ENCODE data around the gene RAD51AP1.
A peak's percentile ranks its signal among the peaks of the same experiment; 100 is the strongest.

The RAD51AP1 gene

DNA sequence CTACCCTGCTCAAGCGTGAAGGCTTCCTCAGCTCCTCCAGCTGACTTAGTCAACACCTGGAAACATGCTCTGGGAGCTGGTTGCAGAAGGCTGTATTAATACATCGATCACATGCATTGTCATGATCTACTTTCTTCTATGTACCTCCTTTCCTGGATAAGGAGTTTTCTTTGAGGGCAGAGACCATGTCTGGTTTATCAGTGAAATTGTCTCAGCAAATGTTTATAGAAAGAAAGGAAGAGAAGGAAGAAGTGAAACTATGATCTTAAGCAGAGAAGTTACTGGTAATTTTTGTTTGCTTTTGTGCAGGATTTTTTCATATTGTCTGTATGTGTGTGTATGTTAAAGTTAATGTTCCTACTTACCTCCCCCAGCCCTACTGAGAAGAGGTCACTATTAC is 27.8 kb downstream of the RAD51AP1 start:
- peak overlapping the region; percentile 84 for H3K4me2 ChIP-seq (ENCODE audit: low read length)

GRCh38 chr12:4567073-4567881 is 28.6 kb downstream of the RAD51AP1 start:
- H3K4me1 ChIP-seq (ENCODE audit: low read length), result peaks cover 50% of the 10 kb centered on the region
- no peak overlapping the region for H2AFZ ChIP-seq (ENCODE audit: low read depth, low read length)
- peaks cover 5% of the 10 kb centered on the region for H3K36me3 ChIP-seq (replicated peaks; ENCODE audit: low read depth, low read length)
- H3K9me3 ChIP-seq (ENCODE audit: insufficient read depth, low read length), result no peaks in the 10 kb centered on the region
- peak overlapping the region; percentile 98 for H3K27ac ChIP-seq (ENCODE audit: low read length)
- TF ChIP-seq EZH2phosphoT487 (IDR thresholded peaks at IDR 0.05; ENCODE audit: low read depth), result no peak
- TF ChIP-seq CTCF (IDR thresholded peaks at IDR 0.05; ENCODE audit: low read depth, low read length), result no peak
- peak overlapping the region; percentile 68 for H3K9ac ChIP-seq (ENCODE audit: low read length)
- H3K79me2 ChIP-seq (ENCODE audit: low read length), result no peaks in the 10 kb centered on the region
- H3K4me3 ChIP-seq (ENCODE audit: low read length), result peak overlapping the region; percentile 59
- peak overlapping the region; percentile 84 for H3K4me2 ChIP-seq (ENCODE audit: low read length)
- H3K27me3 ChIP-seq (ENCODE audit: low read depth, low read length), result no peaks in the 10 kb centered on the region
- no peaks in the 10 kb centered on the region for H4K20me1 ChIP-seq (ENCODE audit: insufficient read depth, low read length)

More for the DNA sequence above, 27.8 kb downstream of the RAD51AP1 start:
- peak overlapping the region; percentile 98 for H3K27ac ChIP-seq (ENCODE audit: low read length)
- peaks cover 5% of the 10 kb centered on the region for H3K36me3 ChIP-seq (replicated peaks; ENCODE audit: low read depth, low read length)
- TF ChIP-seq CTCF (IDR thresholded peaks at IDR 0.05; ENCODE audit: low read depth, low read length), result no peak
- no peak for TF ChIP-seq EZH2phosphoT487 (IDR thresholded peaks at IDR 0.05; ENCODE audit: low read depth)
- no peaks in the 10 kb centered on the region for H3K27me3 ChIP-seq (ENCODE audit: low read depth, low read length)
- H3K9me3 ChIP-seq (ENCODE audit: insufficient read depth, low read length), result no peaks in the 10 kb centered on the region
- H3K4me1 ChIP-seq (ENCODE audit: low read length), result peaks cover 50% of the 10 kb centered on the region
- peak overlapping the region; percentile 59 for H3K4me3 ChIP-seq (ENCODE audit: low read length)
- no peaks in the 10 kb centered on the region for H3K79me2 ChIP-seq (ENCODE audit: low read length)
- no peak overlapping the region for H2AFZ ChIP-seq (ENCODE audit: low read depth, low read length)
- peak overlapping the region; percentile 45 for H3K9ac ChIP-seq (ENCODE audit: low read length)
- H4K20me1 ChIP-seq (ENCODE audit: insufficient read depth, low read length), result no peaks in the 10 kb centered on the region

GRCh38 chr12:4569261-4569660 is 30.6 kb downstream of the RAD51AP1 start:
- peaks cover 45% of the 10 kb centered on the region for H3K4me1 ChIP-seq (ENCODE audit: low read length)
- H3K27ac ChIP-seq (ENCODE audit: low read length), result no peak overlapping the region
- no peaks in the 10 kb centered on the region for H3K27me3 ChIP-seq (ENCODE audit: low read depth, low read length)
- H3K4me3 ChIP-seq (ENCODE audit: low read length), result no peak overlapping the region
- TF ChIP-seq CTCF (IDR thresholded peaks at IDR 0.05; ENCODE audit: low read depth, low read length) (no peak), EZH2phosphoT487 (IDR thresholded peaks at IDR 0.05; ENCODE audit: low read depth) (no peak)
- H3K9ac ChIP-seq (ENCODE audit: low read length), result no peak overlapping the region
- no peaks in the 10 kb centered on the region for H4K20me1 ChIP-seq (ENCODE audit: insufficient read depth, low read length)
- no peak overlapping the region for H2AFZ ChIP-seq (ENCODE audit: low read depth, low read length)
- no peak overlapping the region for H3K4me2 ChIP-seq (ENCODE audit: low read length)
- no peaks in the 10 kb centered on the region for H3K36me3 ChIP-seq (replicated peaks; ENCODE audit: low read depth, low read length)
- H3K79me2 ChIP-seq (ENCODE audit: low read length), result no peaks in the 10 kb centered on the region
- no peaks in the 10 kb centered on the region for H3K9me3 ChIP-seq (ENCODE audit: insufficient read depth, low read length)

DNA sequence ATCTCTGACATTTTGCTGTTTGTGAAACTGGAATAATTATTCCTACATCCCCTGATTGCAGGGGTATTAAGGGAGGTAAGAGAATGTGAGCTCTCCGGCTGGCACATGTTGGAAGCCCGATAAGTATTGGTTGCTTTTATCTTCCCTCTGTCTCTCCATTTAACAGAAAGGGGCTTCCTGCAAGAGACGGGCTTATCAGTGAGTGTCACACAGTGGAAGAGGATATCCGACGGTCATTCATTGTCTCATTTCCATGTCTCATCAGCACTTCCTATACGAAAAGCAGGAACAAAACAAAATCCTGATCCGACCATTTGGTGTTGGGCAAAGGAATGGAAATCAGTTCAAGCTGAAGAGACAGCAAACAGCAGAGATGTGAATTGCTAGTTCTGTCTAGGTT is 34.0 kb downstream of the RAD51AP1 start:
- Histone ChIP-seq H3K27me3 (ENCODE audit: low read depth, low read length) (no peaks in the 10 kb centered on the region), H3K9me3 (ENCODE audit: insufficient read depth, low read length) (no peaks in the 10 kb centered on the region), H3K27ac (ENCODE audit: low read length) (no peak overlapping the region), H3K4me1 (ENCODE audit: low read length) (peaks cover 11% of the 10 kb centered on the region), H3K4me2 (ENCODE audit: low read length) (no peak overlapping the region), H3K79me2 (ENCODE audit: low read length) (no peaks in the 10 kb centered on the region), H3K9ac (ENCODE audit: low read length) (no peak overlapping the region), H3K36me3 (replicated peaks; ENCODE audit: low read depth, low read length) (no peaks in the 10 kb centered on the region), H3K4me3 (ENCODE audit: low read length) (no peak overlapping the region), H4K20me1 (ENCODE audit: insufficient read depth, low read length) (no peaks in the 10 kb centered on the region), H2AFZ (ENCODE audit: low read depth, low read length) (no peak overlapping the region)
- TF ChIP-seq CTCF (IDR thresholded peaks at IDR 0.05; ENCODE audit: low read depth, low read length), result no peak
- TF ChIP-seq EZH2phosphoT487 (IDR thresholded peaks at IDR 0.05; ENCODE audit: low read depth), result no peak
